HL-60 (cell line): Measurements from ENCODE around the gene HDX.

ENCODE experiments used
- DNase-seq, 2 experiments: peaks; one replicate each; pipeline ENCODE4 v3.0.0-alpha.2; 2010 to 2020; ENCODE audit warnings: low read depth in 1 of 2, low spot score in 1 of 2
- H3K27ac ChIP-seq: fragments of 250-450 bp; sonication (Bioruptor Pico); replicated peaks from 2 replicates; pipeline ENCODE4 v1.5.1; 2020; ENCODE audit warnings: mild to moderate bottlenecking, moderate library complexity
- H3K27me3 ChIP-seq: fragments of 250-450 bp; sonication (Bioruptor Pico); 2 replicates; pipeline ENCODE4 v1.5.1; 2021; ENCODE audit warnings: mild to moderate bottlenecking, moderate library complexity; ENCODE audit not compliant: insufficient read depth, poor library complexity, severe bottlenecking
- H3K4me3 ChIP-seq: replicated peaks from 2 replicates; pipeline ENCODE4 v1.5.1; 2011; ENCODE audit warnings: mild to moderate bottlenecking, control low read depth, low read length; ENCODE audit not compliant: insufficient read depth
- GABPA ChIP-seq: IDR thresholded peaks from 2 replicates; pipeline ENCODE4 v1.6.1; 2012; ENCODE audit warnings: low read depth
- POLR2AphosphoS5 ChIP-seq: IDR thresholded peaks from 2 replicates; pipeline ENCODE4 v1.6.1; 2012; ENCODE audit warnings: low read depth
- SPI1 ChIP-seq: IDR thresholded peaks from 2 replicates; pipeline ENCODE4 v1.6.1; 2012; ENCODE audit warnings: low read depth, mild to moderate bottlenecking, borderline replicate concordance
- TF ChIP-seq, protein P1 (sequence below): IDR thresholded peaks from 2 replicates; pipeline ENCODE4 v1.6.1; 2012; ENCODE audit warnings: low read depth; ENCODE audit not compliant: insufficient replicate concordance
- TF ChIP-seq, protein P2 (sequence below): IDR thresholded peaks from one replicate; pipeline ENCODE4 v1.5.1; 2011; ENCODE audit warnings: low read length, control low read depth, inconsistent platforms; ENCODE audit not compliant: insufficient read depth

HDX gene

DNA sequence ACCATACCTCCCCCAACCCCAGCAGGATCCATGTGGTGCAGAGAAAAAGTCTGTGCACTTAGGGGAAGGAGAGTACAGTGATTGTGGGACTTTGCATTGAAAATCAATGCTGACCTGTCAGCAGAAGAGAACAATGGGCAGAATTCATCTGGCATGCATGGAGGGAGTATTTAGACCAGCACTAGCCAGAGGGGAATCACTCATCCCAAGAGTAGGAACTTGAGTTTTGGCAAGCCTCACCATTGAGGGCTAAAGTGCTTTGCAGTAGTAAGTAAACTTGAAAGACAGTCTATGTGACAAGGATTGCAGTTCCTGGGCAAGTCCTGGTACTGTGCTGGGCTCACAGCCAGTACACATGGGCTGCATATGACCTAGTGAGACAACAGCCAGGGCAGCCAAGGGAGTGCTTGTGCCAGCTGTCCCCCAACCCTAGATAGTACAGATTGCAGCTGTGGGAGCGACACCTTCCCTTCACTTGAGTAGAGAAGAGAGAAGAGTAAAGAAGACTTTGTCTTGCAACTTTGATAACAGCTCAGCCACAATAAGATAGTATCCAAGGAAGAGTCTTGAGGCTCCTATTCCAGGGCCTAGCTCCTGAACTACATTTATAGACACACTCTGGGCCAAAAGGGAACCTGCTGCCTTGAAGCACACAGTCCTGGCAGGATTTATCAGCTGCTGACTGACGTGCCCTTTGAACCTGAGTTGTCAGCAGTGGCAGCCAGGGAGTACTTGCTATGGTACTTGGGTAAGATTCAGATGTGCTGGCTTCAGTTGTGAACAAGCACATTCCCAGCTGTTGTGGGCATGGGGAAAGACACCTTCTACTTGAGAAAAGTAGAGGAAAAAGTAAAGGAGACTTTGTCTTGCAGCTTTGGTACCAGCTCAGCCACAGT is 48.7 kb downstream of the HDX start:
- TF ChIP-seq, protein P1, sequence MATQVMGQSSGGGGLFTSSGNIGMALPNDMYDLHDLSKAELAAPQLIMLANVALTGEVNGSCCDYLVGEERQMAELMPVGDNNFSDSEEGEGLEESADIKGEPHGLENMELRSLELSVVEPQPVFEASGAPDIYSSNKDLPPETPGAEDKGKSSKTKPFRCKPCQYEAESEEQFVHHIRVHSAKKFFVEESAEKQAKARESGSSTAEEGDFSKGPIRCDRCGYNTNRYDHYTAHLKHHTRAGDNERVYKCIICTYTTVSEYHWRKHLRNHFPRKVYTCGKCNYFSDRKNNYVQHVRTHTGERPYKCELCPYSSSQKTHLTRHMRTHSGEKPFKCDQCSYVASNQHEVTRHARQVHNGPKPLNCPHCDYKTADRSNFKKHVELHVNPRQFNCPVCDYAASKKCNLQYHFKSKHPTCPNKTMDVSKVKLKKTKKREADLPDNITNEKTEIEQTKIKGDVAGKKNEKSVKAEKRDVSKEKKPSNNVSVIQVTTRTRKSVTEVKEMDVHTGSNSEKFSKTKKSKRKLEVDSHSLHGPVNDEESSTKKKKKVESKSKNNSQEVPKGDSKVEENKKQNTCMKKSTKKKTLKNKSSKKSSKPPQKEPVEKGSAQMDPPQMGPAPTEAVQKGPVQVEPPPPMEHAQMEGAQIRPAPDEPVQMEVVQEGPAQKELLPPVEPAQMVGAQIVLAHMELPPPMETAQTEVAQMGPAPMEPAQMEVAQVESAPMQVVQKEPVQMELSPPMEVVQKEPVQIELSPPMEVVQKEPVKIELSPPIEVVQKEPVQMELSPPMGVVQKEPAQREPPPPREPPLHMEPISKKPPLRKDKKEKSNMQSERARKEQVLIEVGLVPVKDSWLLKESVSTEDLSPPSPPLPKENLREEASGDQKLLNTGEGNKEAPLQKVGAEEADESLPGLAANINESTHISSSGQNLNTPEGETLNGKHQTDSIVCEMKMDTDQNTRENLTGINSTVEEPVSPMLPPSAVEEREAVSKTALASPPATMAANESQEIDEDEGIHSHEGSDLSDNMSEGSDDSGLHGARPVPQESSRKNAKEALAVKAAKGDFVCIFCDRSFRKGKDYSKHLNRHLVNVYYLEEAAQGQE: no peak
- H3K27ac ChIP-seq: no peak overlapping the region
- DNase-seq: no peak
- no peak overlapping the region for H3K4me3 ChIP-seq
- no peaks in the 10 kb centered on the region for H3K27me3 ChIP-seq

DNA sequence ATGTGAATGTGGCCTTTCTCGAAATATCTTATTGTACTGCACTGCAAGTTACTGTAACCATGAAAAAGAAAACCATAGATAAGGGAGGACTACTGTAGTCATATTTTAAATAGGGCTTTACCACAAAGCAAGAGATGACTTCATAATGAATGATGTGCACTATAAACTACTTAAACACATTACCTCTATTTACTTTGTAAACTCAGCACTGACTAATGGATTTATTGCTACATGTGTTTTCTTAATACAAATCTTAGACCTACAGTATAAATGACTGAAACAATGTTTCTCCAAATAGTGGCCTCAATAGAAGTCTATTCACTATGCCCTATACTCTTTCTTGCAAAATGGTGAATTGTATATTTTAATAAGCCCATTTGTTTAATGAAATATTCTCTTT is 61.1 kb downstream of the HDX start:
- H3K27ac ChIP-seq: no peak overlapping the region
- DNase-seq: no peak
- H3K4me3 ChIP-seq: no peak overlapping the region
- TF ChIP-seq, protein P2, sequence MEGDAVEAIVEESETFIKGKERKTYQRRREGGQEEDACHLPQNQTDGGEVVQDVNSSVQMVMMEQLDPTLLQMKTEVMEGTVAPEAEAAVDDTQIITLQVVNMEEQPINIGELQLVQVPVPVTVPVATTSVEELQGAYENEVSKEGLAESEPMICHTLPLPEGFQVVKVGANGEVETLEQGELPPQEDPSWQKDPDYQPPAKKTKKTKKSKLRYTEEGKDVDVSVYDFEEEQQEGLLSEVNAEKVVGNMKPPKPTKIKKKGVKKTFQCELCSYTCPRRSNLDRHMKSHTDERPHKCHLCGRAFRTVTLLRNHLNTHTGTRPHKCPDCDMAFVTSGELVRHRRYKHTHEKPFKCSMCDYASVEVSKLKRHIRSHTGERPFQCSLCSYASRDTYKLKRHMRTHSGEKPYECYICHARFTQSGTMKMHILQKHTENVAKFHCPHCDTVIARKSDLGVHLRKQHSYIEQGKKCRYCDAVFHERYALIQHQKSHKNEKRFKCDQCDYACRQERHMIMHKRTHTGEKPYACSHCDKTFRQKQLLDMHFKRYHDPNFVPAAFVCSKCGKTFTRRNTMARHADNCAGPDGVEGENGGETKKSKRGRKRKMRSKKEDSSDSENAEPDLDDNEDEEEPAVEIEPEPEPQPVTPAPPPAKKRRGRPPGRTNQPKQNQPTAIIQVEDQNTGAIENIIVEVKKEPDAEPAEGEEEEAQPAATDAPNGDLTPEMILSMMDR: no peak
- TF ChIP-seq SPI1: no peak
- no peak for TF ChIP-seq GABPA
- no peak for TF ChIP-seq POLR2AphosphoS5
- TF ChIP-seq, protein P1: no peak
- H3K27me3 ChIP-seq: no peaks in the 10 kb centered on the region

DNA sequence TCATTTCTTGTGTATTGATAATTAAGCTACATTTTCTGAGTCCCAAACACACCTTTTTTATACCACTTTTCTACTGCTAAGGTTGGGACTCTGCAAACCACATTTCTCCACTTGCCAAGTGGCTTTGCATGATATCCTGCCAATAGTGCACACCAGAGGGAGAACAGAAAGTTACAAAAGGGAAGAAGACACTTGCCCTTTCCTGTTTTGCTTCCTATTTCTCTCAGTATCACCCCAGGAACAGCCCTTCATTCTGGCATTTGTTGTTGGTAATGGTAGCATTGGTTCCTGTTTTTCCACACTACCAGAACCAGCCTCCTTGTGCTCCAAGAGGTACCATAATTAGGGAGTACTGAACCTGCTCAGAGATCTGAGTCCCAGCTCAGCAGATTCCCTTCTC is 87.1 kb downstream of the HDX start:
- peak in 1 of 2 experiments; percentile 5 for DNase-seq
- Histone ChIP-seq H3K4me3 (no peak overlapping the region), H3K27me3 (no peaks in the 10 kb centered on the region), H3K27ac (no peak overlapping the region)
- TF ChIP-seq POLR2AphosphoS5 (no peak), SPI1 (no peak), GABPA (no peak)
- TF ChIP-seq, protein P1: no peak
- TF ChIP-seq, protein P2: no peak
